ENCODE measurements around the gene PRDM16. TPM values are rescaled to one million over a fixed set of nuclear protein-coding genes. Genes with fewer than 3 reads are reported as not detected.

PRDM16 gene
- total and polyA plus RNA-seq, 2 of the 13 experiments (the other 11 are each of a cell fraction or from before 2014, with no cell fraction given) = 0.15 to 0.81 TPM

DNA sequence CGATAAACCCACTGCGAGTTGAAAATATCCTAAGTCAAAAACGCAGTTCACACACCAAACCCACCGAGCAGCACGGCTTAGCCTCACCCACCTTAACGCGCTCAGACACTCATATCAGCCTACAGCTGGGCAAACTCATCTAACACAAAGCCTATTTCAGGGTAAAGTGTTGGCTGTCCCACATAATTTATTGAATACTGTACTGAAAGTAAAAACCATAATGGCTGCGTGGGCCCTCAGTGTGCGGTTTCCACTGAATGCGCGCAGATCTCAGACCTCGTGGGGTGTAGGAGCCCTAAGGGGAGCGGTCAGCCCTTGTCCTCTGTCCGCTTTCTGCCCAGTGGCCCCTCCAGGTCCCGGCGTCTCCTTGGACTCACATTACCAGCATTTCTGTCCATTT lies 227.8 kb downstream of the PRDM16 start (continued):
- no peak for TF ChIP-seq ZNF383 (CRISPR knock-in tag; IDR thresholded peaks at IDR 0.05; ENCODE audit: borderline replicate concordance)
- TF ChIP-seq MXD4 (CRISPR knock-in tag; IDR thresholded peaks at IDR 0.05) = no peak
- TF ChIP-seq ZNF101 (CRISPR knock-in tag; IDR thresholded peaks at IDR 0.05; ENCODE audit: borderline replicate concordance, low read depth) = no peak

DNA sequence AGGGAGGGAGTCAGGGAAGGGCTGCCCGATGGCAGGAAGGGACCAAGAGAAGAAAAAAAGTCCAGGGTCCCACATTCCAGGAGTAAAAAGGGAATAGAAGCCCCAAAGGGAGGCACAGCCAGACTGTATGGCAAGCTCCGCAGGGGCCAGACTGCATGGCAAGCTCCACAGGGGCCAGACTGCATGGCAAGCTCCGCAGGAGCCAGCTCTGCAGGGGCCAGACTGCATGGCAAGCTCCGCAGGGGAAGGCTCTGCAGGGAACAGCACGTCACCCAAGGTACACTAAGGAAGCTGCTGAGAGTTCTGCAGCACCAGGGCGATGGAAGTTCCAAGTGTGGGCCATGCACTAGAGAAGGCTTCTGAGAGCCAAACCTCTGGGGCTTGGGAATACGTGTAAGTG lies 228.8 kb downstream of the PRDM16 start:
- Histone ChIP-seq H3K4me1 (ENCODE audit: insufficient read depth, low read length) (peaks cover 33% of the 10 kb centered on the region), H3K36me3 (replicated peaks in 1 of 2; ENCODE audit: control insufficient read depth in 1 of 2, insufficient read depth in 2 of 2, low read length in 2 of 2) (no peaks in the 10 kb centered on the region), H3K4me3 (replicated peaks in 1 of 3; ENCODE audit: insufficient read depth in 1 of 3, low read depth in 2 of 3, low read length in 3 of 3) (no peak overlapping the region), H3K27me3 (ENCODE audit: control insufficient read depth in 1 of 2, insufficient read depth in 2 of 2, low read length in 2 of 2) (no peaks in the 10 kb centered on the region), H3K27ac (ENCODE audit: extremely low read length, insufficient read depth, low read length) (no peak overlapping the region), H4K20me1 (ENCODE audit: insufficient read depth, low read length) (no peaks in the 10 kb centered on the region), H3K79me2 (ENCODE audit: insufficient read depth, low read length) (no peaks in the 10 kb centered on the region), H3K4me2 (ENCODE audit: low read depth, low read length) (no peak overlapping the region), H3K9ac (ENCODE audit: insufficient read depth, low read depth, low read length) (no peak overlapping the region), H3K9me3 (ENCODE audit: low read length) (no peaks in the 10 kb centered on the region), H2AFZ (ENCODE audit: low read length) (no peak overlapping the region)
- DNase-seq (ENCODE audit: low spot score) (no peak), FAIRE-seq (no peak), ATAC-seq (no peak)
- no peak for TF ChIP-seq NFIC (IDR thresholded peaks at IDR 0.05; ENCODE audit: low read length)
- no peak for TF ChIP-seq DMAP1 (CRISPR knock-in tag; IDR thresholded peaks at IDR 0.05)
- TF ChIP-seq, protein P1, sequence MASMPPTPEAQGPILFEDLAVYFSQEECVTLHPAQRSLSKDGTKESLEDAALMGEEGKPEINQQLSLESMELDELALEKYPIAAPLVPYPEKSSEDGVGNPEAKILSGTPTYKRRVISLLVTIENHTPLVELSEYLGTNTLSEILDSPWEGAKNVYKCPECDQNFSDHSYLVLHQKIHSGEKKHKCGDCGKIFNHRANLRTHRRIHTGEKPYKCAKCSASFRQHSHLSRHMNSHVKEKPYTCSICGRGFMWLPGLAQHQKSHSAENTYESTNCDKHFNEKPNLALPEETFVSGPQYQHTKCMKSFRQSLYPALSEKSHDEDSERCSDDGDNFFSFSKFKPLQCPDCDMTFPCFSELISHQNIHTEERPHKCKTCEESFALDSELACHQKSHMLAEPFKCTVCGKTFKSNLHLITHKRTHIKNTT (CRISPR knock-in tag; IDR thresholded peaks at IDR 0.05) = no peak
- TF ChIP-seq RFX3 (CRISPR knock-in tag; IDR thresholded peaks at IDR 0.05) = no peak
- no peak for TF ChIP-seq XRCC5 (optimal IDR thresholded peaks at IDR 0.05; ENCODE audit: low read length)
- TF ChIP-seq ZNF589 (CRISPR knock-in tag; conservative IDR thresholded peaks at IDR 0.05) = no peak
- TF ChIP-seq KDM3A (CRISPR knock-in tag; IDR thresholded peaks at IDR 0.05; ENCODE audit: low read depth) = no peak
- TF ChIP-seq, protein P2, sequence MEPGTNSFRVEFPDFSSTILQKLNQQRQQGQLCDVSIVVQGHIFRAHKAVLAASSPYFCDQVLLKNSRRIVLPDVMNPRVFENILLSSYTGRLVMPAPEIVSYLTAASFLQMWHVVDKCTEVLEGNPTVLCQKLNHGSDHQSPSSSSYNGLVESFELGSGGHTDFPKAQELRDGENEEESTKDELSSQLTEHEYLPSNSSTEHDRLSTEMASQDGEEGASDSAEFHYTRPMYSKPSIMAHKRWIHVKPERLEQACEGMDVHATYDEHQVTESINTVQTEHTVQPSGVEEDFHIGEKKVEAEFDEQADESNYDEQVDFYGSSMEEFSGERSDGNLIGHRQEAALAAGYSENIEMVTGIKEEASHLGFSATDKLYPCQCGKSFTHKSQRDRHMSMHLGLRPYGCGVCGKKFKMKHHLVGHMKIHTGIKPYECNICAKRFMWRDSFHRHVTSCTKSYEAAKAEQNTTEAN (CRISPR knock-in tag; conservative IDR thresholded peaks at IDR 0.05) = no peak
- TF ChIP-seq, protein P3, sequence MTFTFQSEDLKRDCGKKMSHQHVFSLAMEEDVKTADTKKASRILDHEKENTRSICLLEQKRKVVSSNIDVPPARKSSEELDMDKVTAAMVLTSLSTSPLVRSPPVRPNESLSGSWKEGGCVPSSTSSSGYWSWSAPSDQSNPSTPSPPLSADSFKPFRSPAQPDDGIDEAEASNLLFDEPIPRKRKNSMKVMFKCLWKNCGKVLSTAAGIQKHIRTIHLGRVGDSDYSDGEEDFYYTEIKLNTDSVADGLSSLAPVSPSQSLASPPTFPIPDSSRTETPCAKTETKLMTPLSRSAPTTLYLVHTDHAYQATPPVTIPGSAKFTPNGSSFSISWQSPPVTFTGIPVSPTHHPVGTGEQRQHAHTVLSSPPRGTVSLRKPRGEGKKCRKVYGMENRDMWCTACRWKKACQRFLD (CRISPR knock-in tag; IDR thresholded peaks at IDR 0.05; ENCODE audit: borderline replicate concordance) = no peak
- no peak for TF ChIP-seq TOE1 (CRISPR knock-in tag; IDR thresholded peaks at IDR 0.05)
- no peak for TF ChIP-seq KDM4B (CRISPR knock-in tag; IDR thresholded peaks at IDR 0.05)
- WGBS (ENCODE audit: low lambda C conversion rate) = 92% methylated on average over 7 of the region's 7 CpGs
- CTCF ChIA-PET (ENCODE audit: low intra/inter-chr PET ratio, low total read pairs) = no interaction called here
- intact Hi-C loops (cut with micrococcal nuclease; ENCODE audit: unreplicated experiment) = no loop called here
- BruUV-seq (replicated peaks) = no TSS peak
- in situ Hi-C loops (cut with HindIII; ENCODE audit: extremely low pct_ligation_motif_present, low pct_unique_long_range_greater_than_20kb) = loop anchor here (25.0 kb wide), 1 partner anchor 235 kb away; the partner anchor contains the start of gene PRDM16
- POLR2A ChIA-PET = no interaction called here
